ENCODE data around the gene CCDC9B. TPM values are rescaled to one million over a fixed set of nuclear protein-coding genes. Genes with fewer than 3 reads are reported as not detected.

The CCDC9B gene
- total RNA-seq, 2 experiments from 2014 or later = 0.53 to 1.6 TPM

GRCh38 chr15:40292246-40292645, 48.5 kb downstream of the CCDC9B start:
- ChIA-PET CTCF (interaction anchor here (1.1 to 7.3 kb wide), 2 partner anchors 13 to 17 kb away, joined by 3 to 46 read pairs; no protein-coding TSS in a partner anchor), POLR2A (interaction anchor here (0.9 kb wide), 1 partner anchor 16 kb away, joined by 3 read pairs; the partner anchor contains the start of gene PLCB2)
- Mint-ChIP-seq H3K27ac (no peak overlapping the region), H3K4me1 (ENCODE audit: low read depth) (no peaks in the 10 kb centered on the region), H3K36me3 (peaks cover 1% of the 10 kb centered on the region), H3K4me3 (no peak overlapping the region), H3K27me3 (no peaks in the 10 kb centered on the region), H3K9me3 (no peaks in the 10 kb centered on the region)
- DNase-seq = no peak
- intact Hi-C loops (cut with micrococcal nuclease) = no loop called here

GRCh38 chr15:40290918-40291574, 49.7 kb downstream of the CCDC9B start:
- CTCF ChIA-PET = interaction anchor here (1.1 to 7.3 kb wide), 7 partner anchors 9 to 54 kb away, joined by 3 to 46 read pairs (median 6); partner anchors contain the start of gene PLCB2
- H3K36me3 Mint-ChIP-seq = no peaks in the 10 kb centered on the region
- H3K4me3 Mint-ChIP-seq = no peak overlapping the region
- H3K9me3 Mint-ChIP-seq = no peaks in the 10 kb centered on the region
- intact Hi-C loops (cut with micrococcal nuclease) = no loop called here
- POLR2A ChIA-PET = interaction anchor here (1.0 kb wide), 1 partner anchor 16 kb away, joined by 3 read pairs; no protein-coding TSS in a partner anchor
- H3K27me3 Mint-ChIP-seq = no peaks in the 10 kb centered on the region
- H3K4me1 Mint-ChIP-seq (ENCODE audit: low read depth) = no peaks in the 10 kb centered on the region
- H3K27ac Mint-ChIP-seq = no peak overlapping the region
- no peak for DNase-seq

- Mint-ChIP-seq H3K4me1 (ENCODE audit: low read depth) (peaks cover under 1% of the 10 kb centered on the region), H3K27me3 (no peaks in the 10 kb centered on the region), H3K9me3 (no peaks in the 10 kb centered on the region), H3K4me3 (no peak overlapping the region), H3K36me3 (no peaks in the 10 kb centered on the region), H3K27ac (no peak overlapping the region)
- ChIA-PET CTCF (interaction anchor here (1.3 to 7.3 kb wide), 7 partner anchors 9 to 54 kb away, joined by 4 to 46 read pairs (median 6); partner anchors contain the start of gene PLCB2), POLR2A (interaction anchor here (1.0 kb wide), 1 partner anchor 16 kb away, joined by 3 read pairs; no protein-coding TSS in a partner anchor)
- intact Hi-C loops (cut with micrococcal nuclease) = no loop called here
- no peak for DNase-seq
These were observed 50.2 kb downstream of the CCDC9B start for GRCh38 chr15:40290545-40290917.

DNA sequence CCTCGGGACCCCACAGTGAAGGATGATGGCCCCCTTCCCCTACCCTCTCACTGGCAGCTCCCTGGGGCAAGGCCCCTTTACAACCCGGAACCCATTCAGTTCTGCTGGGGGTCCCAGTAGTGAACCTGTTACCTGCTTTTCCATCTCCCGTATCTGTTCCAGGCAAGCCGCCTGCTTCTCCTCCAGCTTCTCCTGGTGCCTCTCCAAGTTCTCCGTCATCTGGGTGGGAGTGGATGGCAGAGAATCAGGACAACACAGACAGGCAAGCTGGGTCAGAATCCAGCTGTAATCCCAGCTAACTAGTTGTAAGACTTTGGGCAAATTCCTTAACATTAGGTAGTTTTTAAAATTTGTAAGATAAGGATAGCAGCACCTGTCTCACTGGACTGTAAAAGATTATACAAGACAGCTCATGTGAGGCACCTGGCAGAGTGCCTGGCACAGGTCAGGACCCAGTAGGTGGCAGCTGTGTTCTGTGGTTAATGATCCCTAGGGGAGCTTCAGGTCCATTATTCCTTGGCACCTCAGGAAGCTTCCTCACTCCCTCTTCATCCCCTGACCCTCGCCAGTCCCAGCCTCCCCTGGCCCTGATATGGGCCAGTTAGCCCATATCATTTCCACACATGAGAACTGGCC, 51.5 kb downstream of the CCDC9B start:
- no peak for DNase-seq
- Mint-ChIP-seq H3K36me3 (no peaks in the 10 kb centered on the region), H3K27me3 (no peaks in the 10 kb centered on the region), H3K4me1 (ENCODE audit: low read depth) (peaks cover 2% of the 10 kb centered on the region), H3K4me3 (no peak overlapping the region), H3K27ac (no peak overlapping the region), H3K9me3 (no peaks in the 10 kb centered on the region)
- ChIA-PET POLR2A (interaction anchor here (1.5 kb wide), 1 partner anchor 18 kb away, joined by 5 read pairs; the partner anchor contains the start of gene PLCB2), CTCF (interaction anchor here (0.8 to 7.3 kb wide), 8 partner anchors 10 to 72 kb away, joined by 3 to 46 read pairs (median 4); partner anchors contain the start of gene PLCB2)
- intact Hi-C loops (cut with micrococcal nuclease) = no loop called here

DNA sequence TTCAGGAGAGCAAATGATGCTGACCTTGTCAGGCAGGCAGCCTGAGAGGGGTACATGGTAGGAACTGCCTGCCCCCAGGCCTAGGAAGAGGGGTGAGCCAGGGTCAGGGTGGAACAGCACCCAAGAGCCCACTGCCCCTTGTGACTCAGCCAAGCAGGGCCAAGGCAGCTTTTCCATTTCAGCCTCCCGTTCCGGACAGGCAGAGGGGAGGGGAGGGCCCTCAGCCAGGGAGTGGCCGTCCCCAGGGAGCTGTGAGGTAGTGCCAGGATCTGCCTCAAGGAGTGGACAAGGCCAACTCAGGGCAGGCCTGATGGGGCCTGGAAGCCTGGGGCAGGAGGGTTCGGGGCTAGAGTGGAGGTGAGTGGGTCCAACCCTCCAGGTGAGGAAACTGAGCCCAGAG, 52.8 kb downstream of the CCDC9B start:
- no peaks in the 10 kb centered on the region for H3K36me3 Mint-ChIP-seq
- intact Hi-C loops (cut with micrococcal nuclease) = no loop called here
- no peaks in the 10 kb centered on the region for H3K9me3 Mint-ChIP-seq
- H3K27me3 Mint-ChIP-seq = no peaks in the 10 kb centered on the region
- no peak for DNase-seq
- ChIA-PET CTCF (interaction anchor here (0.8 to 7.3 kb wide), 4 partner anchors 9 to 22 kb away, joined by 4 to 46 read pairs (median 12); partner anchors contain the start of gene PLCB2), POLR2A (interaction anchor here (0.9 to 1.5 kb wide), 2 partner anchors 11 to 19 kb away, joined by 3 to 5 read pairs; partner anchors contain the start of gene PLCB2)
- no peak overlapping the region for H3K4me3 Mint-ChIP-seq
- H3K27ac Mint-ChIP-seq = no peak overlapping the region
- H3K4me1 Mint-ChIP-seq (ENCODE audit: low read depth) = peaks cover 2% of the 10 kb centered on the region

DNA sequence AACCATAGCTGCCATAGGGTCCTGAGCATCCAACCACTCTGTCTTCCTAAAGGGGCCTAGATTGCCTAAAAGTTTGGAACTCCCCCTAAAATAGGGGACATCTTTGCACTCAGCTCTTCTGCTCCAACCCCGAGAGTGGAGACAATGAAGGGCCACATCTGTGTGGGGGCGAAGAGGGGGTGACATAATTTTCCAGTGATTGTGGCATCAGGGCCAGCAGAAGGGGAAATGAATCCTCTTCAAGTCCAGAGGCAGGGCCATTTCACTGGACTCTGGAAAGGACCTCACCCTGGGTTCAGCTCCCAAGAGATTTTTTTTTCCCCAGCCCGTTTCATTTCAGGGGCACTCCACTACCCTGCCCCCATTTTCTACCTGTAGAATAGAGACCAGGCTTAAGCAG, 53.2 kb downstream of the CCDC9B start:
- Mint-ChIP-seq H3K4me1 (ENCODE audit: low read depth) (peaks cover 2% of the 10 kb centered on the region), H3K9me3 (no peaks in the 10 kb centered on the region), H3K4me3 (no peak overlapping the region), H3K27me3 (no peaks in the 10 kb centered on the region), H3K27ac (no peak overlapping the region), H3K36me3 (no peaks in the 10 kb centered on the region)
- CTCF ChIA-PET = interaction anchor here (0.8 to 7.3 kb wide), 3 partner anchors 8 to 22 kb away, joined by 4 to 46 read pairs (median 12); partner anchors contain the start of gene PLCB2
- POLR2A ChIA-PET = interaction anchor here (0.9 to 1.5 kb wide), 2 partner anchors 12 to 20 kb away, joined by 3 to 5 read pairs; partner anchors contain the start of gene PLCB2
- intact Hi-C loops (cut with micrococcal nuclease) = no loop called here
- no peak for DNase-seq

DNA sequence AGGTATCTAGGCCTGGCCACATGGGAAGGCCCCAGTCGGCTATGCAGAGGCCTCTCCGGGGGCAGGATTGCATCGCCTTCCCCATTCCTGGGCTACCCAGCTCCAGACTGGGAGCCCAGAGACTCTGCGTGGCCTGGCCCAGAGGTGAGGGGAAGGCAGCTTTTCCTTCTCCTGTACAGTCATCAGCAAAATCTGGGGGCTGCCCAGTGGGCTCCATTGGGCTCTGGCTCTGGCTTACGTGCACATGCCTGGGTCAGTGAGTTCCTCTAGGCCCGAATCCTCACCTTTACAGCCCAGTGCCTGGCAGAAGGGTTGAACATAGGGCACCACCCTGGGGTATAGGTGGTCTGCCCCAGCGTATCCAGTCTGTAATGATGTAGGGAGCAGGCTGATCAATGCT, 53.9 kb downstream of the CCDC9B start:
- POLR2A ChIA-PET = no interaction called here
- no peak for DNase-seq
- no peaks in the 10 kb centered on the region for H3K36me3 Mint-ChIP-seq
- intact Hi-C loops (cut with micrococcal nuclease) = no loop called here
- no peak overlapping the region for H3K4me3 Mint-ChIP-seq
- H3K4me1 Mint-ChIP-seq (ENCODE audit: low read depth) = peaks cover 2% of the 10 kb centered on the region
- CTCF ChIA-PET = interaction anchor here (2.5 to 7.3 kb wide), 2 partner anchors 8 to 12 kb away, joined by 11 to 46 read pairs; no protein-coding TSS in a partner anchor
- no peaks in the 10 kb centered on the region for H3K27me3 Mint-ChIP-seq
- no peak overlapping the region for H3K27ac Mint-ChIP-seq
- no peaks in the 10 kb centered on the region for H3K9me3 Mint-ChIP-seq

- Mint-ChIP-seq H3K27me3 (peaks cover 2% of the 10 kb centered on the region), H3K4me1 (ENCODE audit: low read depth) (peaks cover 3% of the 10 kb centered on the region), H3K9me3 (no peaks in the 10 kb centered on the region), H3K27ac (no peak overlapping the region), H3K36me3 (no peaks in the 10 kb centered on the region), H3K4me3 (no peak overlapping the region)
- ChIA-PET POLR2A (no interaction called here), CTCF (interaction anchor here (2.5 kb wide), 1 partner anchor 11 kb away, joined by 11 read pairs; no protein-coding TSS in a partner anchor)
- intact Hi-C loops (cut with micrococcal nuclease) = no loop called here
- no peak for DNase-seq
These were observed 54.6 kb downstream of the CCDC9B start for GRCh38 chr15:40286061-40286532.

DNA sequence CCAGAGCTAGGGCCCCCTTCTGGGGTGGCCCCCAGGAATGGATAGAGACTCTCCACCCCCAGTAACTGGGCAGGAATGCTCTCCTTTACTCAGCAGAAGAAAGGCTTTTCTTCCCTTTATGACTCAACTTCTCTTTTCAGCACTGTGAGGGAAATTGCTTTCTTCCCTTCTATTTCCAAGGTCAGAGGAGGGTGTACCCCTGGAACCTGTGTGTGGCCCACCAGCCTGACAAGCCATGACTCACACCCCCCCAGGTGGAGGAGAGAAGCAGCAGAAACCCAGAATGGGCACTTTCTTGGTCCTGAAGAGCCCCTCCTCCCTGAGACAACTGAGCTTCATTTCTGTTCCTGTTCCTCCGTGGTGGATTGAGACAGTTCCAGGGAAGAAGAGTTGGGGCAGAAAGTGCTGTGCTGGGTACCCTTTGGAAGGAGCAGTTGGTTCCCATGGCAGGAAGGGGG, 55.2 kb downstream of the CCDC9B start:
- no peak overlapping the region for H3K27ac Mint-ChIP-seq
- H3K36me3 Mint-ChIP-seq = no peaks in the 10 kb centered on the region
- peaks cover 5% of the 10 kb centered on the region for H3K4me1 Mint-ChIP-seq (ENCODE audit: low read depth)
- ChIA-PET POLR2A (interaction anchor here (0.8 kb wide), 1 partner anchor 23 kb away, joined by 3 read pairs; the partner anchor contains the start of gene PLCB2), CTCF (interaction anchor here (0.9 to 2.5 kb wide), 4 partner anchors 10 to 51 kb away, joined by 3 to 11 read pairs (median 8); no protein-coding TSS in a partner anchor)
- no peak for DNase-seq
- intact Hi-C loops (cut with micrococcal nuclease) = no loop called here
- H3K27me3 Mint-ChIP-seq = peaks cover 7% of the 10 kb centered on the region
- no peaks in the 10 kb centered on the region for H3K9me3 Mint-ChIP-seq
- no peak overlapping the region for H3K4me3 Mint-ChIP-seq

DNA sequence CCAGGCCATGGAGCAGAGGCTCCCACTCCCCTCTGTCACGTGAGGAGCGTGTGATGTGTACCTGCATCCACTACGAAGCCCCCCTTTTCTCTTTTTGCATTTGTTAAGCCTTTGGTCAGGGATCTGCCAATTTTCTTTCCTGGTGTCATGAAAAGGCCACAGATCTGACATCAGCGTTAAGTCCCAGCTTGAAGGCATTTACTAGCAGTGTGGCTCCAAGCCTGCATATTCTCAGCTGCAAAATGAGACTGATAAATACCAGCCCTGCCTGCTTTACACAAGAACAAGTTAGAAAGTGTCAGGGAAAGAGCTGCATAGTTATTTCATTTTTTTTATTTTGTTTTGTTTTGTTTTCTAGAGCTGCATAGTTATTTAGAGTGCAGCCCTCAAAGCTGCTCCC, 55.6 kb downstream of the CCDC9B start:
- no peaks in the 10 kb centered on the region for H3K9me3 Mint-ChIP-seq
- CTCF ChIA-PET = interaction anchor here (0.9 to 2.5 kb wide), 4 partner anchors 9 to 52 kb away, joined by 3 to 11 read pairs (median 8); no protein-coding TSS in a partner anchor

GRCh38 chr15:40283615-40284300, 57.0 kb downstream of the CCDC9B start:
- intact Hi-C loops (cut with micrococcal nuclease) = loop anchor here (5.0 kb wide), 2 partner anchors 39 to 139 kb away; partner anchors contain the start of gene INAFM2
- no peak overlapping the region for H3K27ac Mint-ChIP-seq
- POLR2A ChIA-PET = interaction anchor here (1.0 kb wide), 1 partner anchor 24 kb away, joined by 3 read pairs; the partner anchor contains the start of gene PLCB2
- DNase-seq = no peak
- H3K4me1 Mint-ChIP-seq (ENCODE audit: low read depth) = peaks cover 9% of the 10 kb centered on the region
- peaks cover 19% of the 10 kb centered on the region for H3K27me3 Mint-ChIP-seq
- no peak overlapping the region for H3K4me3 Mint-ChIP-seq
- CTCF ChIA-PET = interaction anchor here (1.1 to 3.5 kb wide), 4 partner anchors 25 to 54 kb away, joined by 7 to 22 read pairs (median 10); partner anchors contain the start of genes INAFM2 and PLCB2
- H3K36me3 Mint-ChIP-seq = no peaks in the 10 kb centered on the region
- H3K9me3 Mint-ChIP-seq = no peaks in the 10 kb centered on the region

More for the DNA sequence above, 55.6 kb downstream of the CCDC9B start:
- POLR2A ChIA-PET = interaction anchor here (0.8 kb wide), 1 partner anchor 23 kb away, joined by 3 read pairs; the partner anchor contains the start of gene PLCB2
- no peak for DNase-seq
- intact Hi-C loops (cut with micrococcal nuclease) = no loop called here
- H3K4me3 Mint-ChIP-seq = no peak overlapping the region
- peaks cover 11% of the 10 kb centered on the region for H3K27me3 Mint-ChIP-seq
- no peak overlapping the region for H3K27ac Mint-ChIP-seq
- peaks cover 5% of the 10 kb centered on the region for H3K4me1 Mint-ChIP-seq (ENCODE audit: low read depth)
- H3K36me3 Mint-ChIP-seq = no peaks in the 10 kb centered on the region
